OCI-LY7 (cell line): ENCODE results near the gene SP140L.

Experiments used
- CTCF ChIP-seq: fragments of 200-600 bp; sonication (generic); conservative IDR thresholded peaks from 2 replicates; pipeline ENCODE4 v1.5.1; 2014; ENCODE audit warnings: mild to moderate bottlenecking, antibody characterized with exemption, low read length, moderate library complexity, mixed read lengths
- EZH2phosphoT487 ChIP-seq: fragments of 200-600 bp; sonication (generic); IDR thresholded peaks from 2 replicates; pipeline ENCODE4 v1.6.1; 2018; ENCODE audit warnings: low read depth, borderline replicate concordance, mild to moderate bottlenecking, mixed run types, antibody characterized with exemption, low read length, moderate library complexity, mixed read lengths

GRCh38 chr2:230382108-230382507 lies 55.1 kb downstream of the SP140L start:
- TF ChIP-seq CTCF (no peak), EZH2phosphoT487 (no peak)
